ENCODE results near the gene CDC6. TPM values are rescaled to one million over a fixed set of nuclear protein-coding genes. Genes with fewer than 3 reads are reported as not detected.

The CDC6 gene
- total and polyA plus RNA-seq, 2 donors (not counting 1 experiment from before 2014, with no cell fraction given) = 0.69 to 2.2 TPM

GRCh38 chr17:40326832-40327199 is 39.1 kb downstream of the CDC6 start:
- peaks cover 82 to 99% of the 10 kb centered on the region in 2 donors for H3K4me1 ChIP-seq (ENCODE audit: control insufficient read depth in 2 of 2, insufficient read depth in 2 of 2, low read length in 2 of 2)
- H3K4me3 ChIP-seq (ENCODE audit: control extremely low read depth in 1 of 5, extremely low read depth in 1 of 5, insufficient read depth in 1 of 5, low read depth in 2 of 5, low read length in 4 of 5) = peak overlapping the region in 4 of 5 experiments; percentile 13 to 60 (median 30)
- peaks cover 99% of the 10 kb centered on the region for H3K79me2 ChIP-seq (ENCODE audit: control insufficient read depth, insufficient read depth, low read length)
- ChIA-PET POLR2A (interaction anchor here (0.6 to 6.5 kb wide), 9 partner anchors 9 to 1359 kb away, joined by 3 to 96 read pairs (median 4); no protein-coding TSS in a partner anchor), CTCF (interaction anchor here (0.7 to 12.7 kb wide), 11 partner anchors 8 to 1322 kb away, joined by 3 to 119 read pairs (median 7); no protein-coding TSS in a partner anchor)
- no peak for TF ChIP-seq EZH2 (IDR thresholded peaks at IDR 0.05; ENCODE audit: borderline replicate concordance, insufficient read depth, low read depth, low read length, poor library complexity, severe bottlenecking)
- TF ChIP-seq, protein P1, sequence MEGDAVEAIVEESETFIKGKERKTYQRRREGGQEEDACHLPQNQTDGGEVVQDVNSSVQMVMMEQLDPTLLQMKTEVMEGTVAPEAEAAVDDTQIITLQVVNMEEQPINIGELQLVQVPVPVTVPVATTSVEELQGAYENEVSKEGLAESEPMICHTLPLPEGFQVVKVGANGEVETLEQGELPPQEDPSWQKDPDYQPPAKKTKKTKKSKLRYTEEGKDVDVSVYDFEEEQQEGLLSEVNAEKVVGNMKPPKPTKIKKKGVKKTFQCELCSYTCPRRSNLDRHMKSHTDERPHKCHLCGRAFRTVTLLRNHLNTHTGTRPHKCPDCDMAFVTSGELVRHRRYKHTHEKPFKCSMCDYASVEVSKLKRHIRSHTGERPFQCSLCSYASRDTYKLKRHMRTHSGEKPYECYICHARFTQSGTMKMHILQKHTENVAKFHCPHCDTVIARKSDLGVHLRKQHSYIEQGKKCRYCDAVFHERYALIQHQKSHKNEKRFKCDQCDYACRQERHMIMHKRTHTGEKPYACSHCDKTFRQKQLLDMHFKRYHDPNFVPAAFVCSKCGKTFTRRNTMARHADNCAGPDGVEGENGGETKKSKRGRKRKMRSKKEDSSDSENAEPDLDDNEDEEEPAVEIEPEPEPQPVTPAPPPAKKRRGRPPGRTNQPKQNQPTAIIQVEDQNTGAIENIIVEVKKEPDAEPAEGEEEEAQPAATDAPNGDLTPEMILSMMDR (IDR thresholded peaks at IDR 0.05) = no peak
- WGBS (ENCODE audit: insufficient coverage) = 40% methylated on average over 1 of the region's 1 CpG
- intact Hi-C loops (cut with micrococcal nuclease) = loop anchor here (1.0 kb wide), 2 partner anchors 9 to 14 kb away; no protein-coding TSS in a partner anchor
- no peaks in the 10 kb centered on the region for H3K9me3 ChIP-seq (ENCODE audit: control extremely low read depth in 1 of 3, control insufficient read depth in 2 of 3, insufficient read depth in 1 of 3, low read length in 2 of 3)
- Mint-ChIP-seq H3K27me3 (no peaks in the 10 kb centered on the region), H3K9me3 (ENCODE audit: insufficient read depth) (no peaks in the 10 kb centered on the region), H3K4me1 (peaks cover 92% of the 10 kb centered on the region), H3K4me3 (peak overlapping the region; percentile 97), H3K27ac (peak overlapping the region; percentile 100)
- H3K4me2 ChIP-seq (replicated peaks; ENCODE audit: low read depth, low read length, poor library complexity, severe bottlenecking) = peak overlapping the region; percentile 98
- peaks cover 0 to 11% of the 10 kb centered on the region in 2 experiments for H3K36me3 ChIP-seq (replicated peaks in 1 of 2; ENCODE audit: control extremely low read depth in 1 of 2, control insufficient read depth in 1 of 2, extremely low read depth in 1 of 2, insufficient read depth in 2 of 2, low read length in 1 of 2)
- ATAC-seq (ENCODE audit: low read depth) = no peak
- H3K27me3 ChIP-seq (replicated peaks in 1 of 4; ENCODE audit: control extremely low read depth in 1 of 4, control insufficient read depth in 3 of 4, insufficient read depth in 4 of 4, low read length in 3 of 4) = no peaks in the 10 kb centered on the region
- H3K9ac ChIP-seq (ENCODE audit: low read length) = peak overlapping the region; percentile 64
- no peak for DNase-seq
- no peak overlapping the region for H2AFZ ChIP-seq (ENCODE audit: insufficient read depth, low read depth, low read length, poor library complexity, severe bottlenecking)
- peaks cover 11% of the 10 kb centered on the region for H4K20me1 ChIP-seq (ENCODE audit: control insufficient read depth, insufficient read depth, low read length, poor library complexity, severe bottlenecking)
- H3K27ac ChIP-seq (ENCODE audit: low read length in 2 of 2) = peak overlapping the region; percentile 96

GRCh38 chr17:40327244-40327729 is 39.6 kb downstream of the CDC6 start:
- Histone ChIP-seq H3K27me3 (replicated peaks in 1 of 4; ENCODE audit: control extremely low read depth in 1 of 4, control insufficient read depth in 3 of 4, insufficient read depth in 4 of 4, low read length in 3 of 4) (no peaks in the 10 kb centered on the region), H3K4me2 (replicated peaks; ENCODE audit: low read depth, low read length, poor library complexity, severe bottlenecking) (peak overlapping the region; percentile 98), H3K9me3 (ENCODE audit: control extremely low read depth in 1 of 3, control insufficient read depth in 2 of 3, insufficient read depth in 1 of 3, low read length in 2 of 3) (no peaks in the 10 kb centered on the region), H2AFZ (ENCODE audit: insufficient read depth, low read depth, low read length, poor library complexity, severe bottlenecking) (no peak overlapping the region), H3K36me3 (replicated peaks in 1 of 2; ENCODE audit: control extremely low read depth in 1 of 2, control insufficient read depth in 1 of 2, extremely low read depth in 1 of 2, insufficient read depth in 2 of 2, low read length in 1 of 2) (peaks cover 0 to 16% of the 10 kb centered on the region in 2 experiments), H4K20me1 (ENCODE audit: control insufficient read depth, insufficient read depth, low read length, poor library complexity, severe bottlenecking) (peaks cover 16% of the 10 kb centered on the region), H3K4me3 (ENCODE audit: control extremely low read depth in 1 of 5, extremely low read depth in 1 of 5, insufficient read depth in 1 of 5, low read depth in 2 of 5, low read length in 4 of 5) (peak overlapping the region in 2 of 5 experiments; percentile 9 to 60), H3K4me1 (ENCODE audit: control insufficient read depth in 2 of 2, insufficient read depth in 2 of 2, low read length in 2 of 2) (peaks cover 84 to 99% of the 10 kb centered on the region in 2 donors), H3K27ac (ENCODE audit: low read length in 2 of 2) (peak overlapping the region; percentile 96), H3K79me2 (ENCODE audit: control insufficient read depth, insufficient read depth, low read length) (peaks cover 99% of the 10 kb centered on the region), H3K9ac (ENCODE audit: low read length) (peak overlapping the region; percentile 64)
- Mint-ChIP-seq H3K9me3 (ENCODE audit: insufficient read depth) (no peaks in the 10 kb centered on the region), H3K4me1 (peaks cover 88% of the 10 kb centered on the region), H3K27me3 (no peaks in the 10 kb centered on the region), H3K4me3 (peak overlapping the region; percentile 97), H3K27ac (peak overlapping the region; percentile 100)
- ChIA-PET CTCF (interaction anchor here (1.0 to 12.7 kb wide), 11 partner anchors 8 to 233 kb away, joined by 3 to 119 read pairs (median 7); no protein-coding TSS in a partner anchor), POLR2A (interaction anchor here (0.6 to 6.5 kb wide), 10 partner anchors 9 to 1359 kb away, joined by 3 to 96 read pairs (median 4); no protein-coding TSS in a partner anchor)
- TF ChIP-seq, protein P1 (IDR thresholded peaks at IDR 0.05) = no peak
- TF ChIP-seq EZH2 (IDR thresholded peaks at IDR 0.05; ENCODE audit: borderline replicate concordance, insufficient read depth, low read depth, low read length, poor library complexity, severe bottlenecking) = no peak
- ATAC-seq (ENCODE audit: low read depth) (no peak), DNase-seq (peak; percentile 37)
- WGBS (ENCODE audit: insufficient coverage) = 62% methylated on average over 4 of the region's 4 CpGs
- intact Hi-C loops (cut with micrococcal nuclease) = no loop called here

Measured in B cell (primary cell).